Measurements from ENCODE around the gene PI4KA.

PI4KA gene

DNA sequence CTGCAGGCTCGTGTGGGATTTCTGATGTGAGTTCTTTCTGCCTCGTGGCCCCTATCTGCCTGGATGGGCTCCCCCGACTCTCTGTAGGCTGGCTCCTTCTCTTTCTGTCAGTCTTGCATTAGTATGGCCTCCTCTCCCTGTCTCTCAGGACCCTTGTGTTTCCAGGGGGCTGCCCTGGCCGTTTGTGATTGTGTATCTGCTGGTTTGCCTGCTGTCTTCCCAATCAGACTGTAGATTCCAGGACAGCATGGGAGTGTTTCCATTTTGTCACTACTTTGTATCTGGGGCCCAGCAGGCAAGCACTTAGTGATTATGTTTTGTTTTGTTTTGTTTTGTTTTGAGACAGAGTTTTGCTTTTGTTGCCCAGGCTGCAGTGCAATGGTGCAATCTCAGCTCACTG is 25.8 kb upstream of the PI4KA start:
- DNase-seq, result no peak
- in situ Hi-C loops (cut with MboI; ENCODE audit: low pct_unique_long_range_greater_than_20kb, low sequenced_read_pairs), result no loop called here

DNA sequence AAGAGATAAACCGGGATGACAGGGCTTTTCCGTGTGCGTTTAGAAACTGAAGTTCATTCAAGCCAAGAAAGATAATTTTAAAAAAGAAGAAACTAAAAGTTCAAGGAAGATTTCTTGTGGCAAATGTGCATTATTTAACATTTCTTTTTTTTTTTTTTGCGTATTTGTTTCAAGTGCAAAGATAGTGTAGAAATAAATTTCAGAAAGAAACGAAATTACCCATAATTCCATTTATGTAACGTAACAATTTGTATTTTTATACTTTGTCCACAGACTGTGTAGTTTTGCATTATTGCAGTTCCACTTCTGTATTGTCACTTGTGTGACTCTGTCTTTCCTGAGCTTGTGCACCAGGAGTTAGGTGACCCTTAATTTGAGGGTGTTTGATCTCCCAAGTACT is 24.2 kb upstream of the PI4KA start:
- DNase-seq, result no peak
- in situ Hi-C loops (cut with MboI; ENCODE audit: low pct_unique_long_range_greater_than_20kb, low sequenced_read_pairs), result no loop called here

DNA sequence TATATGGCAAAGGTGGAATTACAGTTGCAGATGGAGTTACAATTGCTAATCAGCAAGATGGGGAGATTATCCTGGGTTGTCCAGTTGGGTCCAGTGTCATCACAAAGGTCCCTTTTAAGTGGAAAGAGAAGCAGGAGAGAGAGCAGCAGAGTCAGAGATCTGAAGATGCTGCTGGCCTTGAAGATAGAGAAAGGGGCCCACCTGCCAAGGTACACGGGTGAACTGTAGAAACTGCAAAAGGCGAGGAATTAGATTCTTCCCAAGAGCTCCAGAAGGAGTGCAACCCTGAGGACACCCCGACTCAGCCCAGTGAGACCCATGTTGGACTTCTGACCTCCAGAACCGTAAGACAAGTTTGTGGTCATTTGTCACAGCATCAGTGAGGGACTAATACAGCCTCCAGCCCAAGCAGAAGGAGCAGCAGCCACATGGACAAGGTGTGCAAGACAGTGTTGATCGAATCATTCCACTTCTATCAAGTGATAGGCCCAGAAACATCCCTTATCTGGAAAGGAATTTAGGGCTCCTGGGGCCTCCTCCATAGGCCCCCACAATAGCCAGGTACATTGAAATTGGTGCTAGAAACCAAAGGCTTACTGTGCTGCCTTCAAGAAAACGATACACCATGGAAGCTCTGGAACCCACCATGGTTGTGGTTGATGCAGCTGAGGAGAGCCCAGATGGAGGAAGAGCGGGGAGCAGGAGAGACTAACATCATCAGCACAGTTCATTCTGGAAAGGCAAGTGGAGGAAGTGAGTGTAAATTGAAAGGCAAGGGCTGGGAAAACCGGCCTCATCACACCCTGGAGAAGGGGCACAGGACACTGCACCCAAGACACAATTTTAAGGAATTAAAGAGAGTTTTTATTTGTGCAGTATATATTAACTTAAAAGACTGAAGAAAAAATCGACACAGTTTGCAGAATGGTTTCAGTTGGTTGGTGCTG is 23.5 kb upstream of the PI4KA start:
- DNase-seq, result no peak
- in situ Hi-C loops (cut with MboI; ENCODE audit: low pct_unique_long_range_greater_than_20kb, low sequenced_read_pairs), result no loop called here

DNA sequence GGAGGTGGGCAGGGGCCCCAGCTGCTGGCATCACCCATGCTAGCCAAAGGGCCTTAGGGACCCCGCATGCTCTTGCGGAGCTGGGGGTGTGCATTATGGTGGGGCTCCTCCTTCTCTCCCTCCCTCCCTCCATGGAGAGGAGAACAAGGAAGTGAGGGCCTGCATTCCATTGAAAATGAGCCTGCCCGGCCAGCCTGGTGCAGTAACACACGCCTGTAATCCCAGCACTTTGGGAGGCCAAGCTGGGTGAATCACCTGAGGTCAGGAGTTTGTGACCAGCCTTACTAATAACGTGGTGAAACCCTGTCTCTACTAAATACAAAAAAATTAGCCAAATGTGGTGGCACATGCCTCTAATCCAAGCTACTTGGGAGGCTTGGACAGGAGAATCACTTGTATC is 22.6 kb upstream of the PI4KA start:
- in situ Hi-C loops (cut with MboI; ENCODE audit: low pct_unique_long_range_greater_than_20kb, low sequenced_read_pairs), result no loop called here
- DNase-seq, result no peak

DNA sequence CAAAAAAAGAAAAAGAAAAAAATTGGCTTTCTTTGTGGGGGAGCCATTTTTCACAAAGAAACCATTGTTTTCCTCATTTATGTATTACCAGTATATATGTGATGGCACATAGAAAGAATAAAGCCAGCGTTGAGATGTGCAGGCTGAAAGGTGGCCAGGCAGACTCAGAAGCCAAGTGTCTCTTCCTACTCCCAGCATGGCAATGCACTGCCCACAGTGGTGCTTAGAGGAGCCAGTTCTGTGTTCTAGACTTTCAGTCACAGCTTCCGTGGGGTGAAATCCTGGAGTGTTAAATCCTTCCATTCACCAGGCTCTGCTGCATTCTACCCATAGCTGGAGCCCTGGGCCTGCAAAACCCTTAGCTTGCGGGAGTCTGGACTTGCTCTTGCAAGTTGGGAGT is 19.1 kb upstream of the PI4KA start:
- no peak for DNase-seq
- in situ Hi-C loops (cut with MboI; ENCODE audit: low pct_unique_long_range_greater_than_20kb, low sequenced_read_pairs), result no loop called here

DNA sequence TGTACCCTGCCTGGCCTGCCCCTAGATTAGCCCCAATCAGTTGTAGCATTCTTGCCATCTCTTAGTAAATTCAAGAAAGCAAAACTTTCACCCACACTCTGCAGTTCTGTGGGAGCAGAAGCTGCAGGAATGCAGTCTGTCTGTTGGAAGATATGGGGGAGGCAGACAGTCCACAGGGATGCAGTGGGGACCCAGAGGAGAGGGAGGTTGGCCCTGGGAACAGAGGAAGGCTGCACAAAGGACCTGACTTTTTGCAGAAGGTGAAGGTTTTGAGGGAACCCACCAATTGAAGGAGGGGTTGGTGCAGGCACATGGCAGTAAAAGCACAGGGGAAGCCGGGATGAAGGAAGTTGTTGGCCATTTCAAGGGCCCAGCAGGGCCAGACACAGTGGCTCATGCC is 16.7 kb upstream of the PI4KA start:
- in situ Hi-C loops (cut with MboI; ENCODE audit: low pct_unique_long_range_greater_than_20kb, low sequenced_read_pairs), result no loop called here
- DNase-seq, result no peak

DNA sequence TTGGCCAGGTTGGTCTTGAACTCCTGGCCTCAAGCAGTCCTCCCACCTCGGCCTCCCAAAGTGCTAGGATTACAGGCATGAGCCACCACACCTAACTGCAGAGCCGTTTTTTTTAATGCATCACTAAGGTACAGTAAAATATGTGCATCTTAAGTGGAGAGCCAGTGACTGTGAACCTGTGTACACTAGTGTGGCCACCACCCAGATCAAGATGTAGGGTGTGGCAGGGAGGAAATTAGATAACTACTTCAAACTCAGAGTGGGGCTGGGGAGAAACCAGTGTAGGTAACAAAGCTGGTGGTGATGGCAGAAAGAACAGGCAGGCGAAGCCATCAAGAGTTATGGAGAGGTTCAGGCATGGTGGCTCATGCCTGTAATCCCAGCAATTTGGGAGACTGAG is 14.6 kb upstream of the PI4KA start:
- in situ Hi-C loops (cut with MboI; ENCODE audit: low pct_unique_long_range_greater_than_20kb, low sequenced_read_pairs), result no loop called here
- DNase-seq, result no peak

DNA sequence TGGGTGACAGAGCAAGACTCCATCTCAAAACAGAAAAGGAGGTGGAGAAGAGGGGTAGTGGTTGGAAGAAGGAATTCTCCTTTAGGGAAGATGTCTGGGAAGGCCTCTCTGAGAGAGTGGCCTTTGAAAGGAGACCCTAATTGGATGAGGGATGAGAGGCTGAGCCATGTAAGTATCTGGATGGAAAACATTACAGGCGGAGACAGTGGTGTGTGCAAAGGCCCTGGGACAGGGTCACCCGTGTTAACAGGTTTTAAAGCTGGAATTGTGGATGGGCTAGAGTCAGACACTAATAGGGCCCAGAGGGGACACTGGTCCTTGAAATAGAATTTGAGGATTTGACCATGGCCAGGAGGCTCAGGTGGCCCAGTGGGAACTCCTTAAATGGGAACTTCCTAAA is 10.6 kb upstream of the PI4KA start:
- in situ Hi-C loops (cut with MboI; ENCODE audit: low pct_unique_long_range_greater_than_20kb, low sequenced_read_pairs), result no loop called here
- no peak for DNase-seq

DNA sequence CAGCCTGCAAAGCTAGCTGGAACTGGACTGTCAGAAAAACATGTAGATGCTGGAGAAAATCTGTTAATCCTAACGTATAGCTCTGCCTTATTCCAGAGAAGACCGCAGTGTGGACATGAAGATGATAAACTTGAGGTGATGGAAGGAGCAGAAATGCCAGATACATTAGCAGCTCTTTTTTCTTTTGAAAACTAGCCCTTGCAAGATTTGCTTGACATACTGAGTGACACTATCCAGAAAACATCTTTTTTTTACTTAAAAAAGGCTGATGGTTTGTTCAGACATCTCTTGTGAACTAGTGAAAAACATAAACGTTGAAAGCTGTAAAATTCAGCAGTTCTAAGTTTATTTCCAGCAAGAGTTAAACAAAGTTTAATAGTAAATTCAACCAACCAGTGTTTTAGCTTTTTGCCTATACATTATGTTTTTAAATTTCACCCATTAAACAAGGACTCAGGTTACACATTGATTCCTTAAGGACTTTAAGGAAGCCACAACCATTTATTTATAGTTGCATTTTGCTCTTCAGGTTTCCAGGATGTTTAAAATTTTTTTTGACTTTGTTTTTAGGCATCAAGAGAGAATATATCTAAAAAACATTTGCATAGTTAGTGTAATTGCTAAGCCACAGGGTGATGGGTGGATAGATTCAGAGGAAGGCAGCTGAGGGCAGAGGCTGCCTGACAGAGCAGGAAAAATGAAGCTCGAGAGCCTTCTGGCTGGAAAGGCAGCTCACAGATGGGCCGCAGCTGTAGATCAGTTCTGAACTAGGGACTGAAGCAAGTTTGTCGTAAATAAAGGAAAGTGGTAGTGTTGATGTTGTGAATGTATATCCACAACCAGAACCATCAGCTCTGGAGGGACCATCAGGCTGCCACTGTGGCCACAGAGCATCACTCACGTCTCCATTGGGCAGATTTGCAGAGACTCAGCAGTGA is 9.7 kb upstream of the PI4KA start:
- in situ Hi-C loops (cut with MboI; ENCODE audit: low pct_unique_long_range_greater_than_20kb, low sequenced_read_pairs), result no loop called here
- no peak for DNase-seq

DNA sequence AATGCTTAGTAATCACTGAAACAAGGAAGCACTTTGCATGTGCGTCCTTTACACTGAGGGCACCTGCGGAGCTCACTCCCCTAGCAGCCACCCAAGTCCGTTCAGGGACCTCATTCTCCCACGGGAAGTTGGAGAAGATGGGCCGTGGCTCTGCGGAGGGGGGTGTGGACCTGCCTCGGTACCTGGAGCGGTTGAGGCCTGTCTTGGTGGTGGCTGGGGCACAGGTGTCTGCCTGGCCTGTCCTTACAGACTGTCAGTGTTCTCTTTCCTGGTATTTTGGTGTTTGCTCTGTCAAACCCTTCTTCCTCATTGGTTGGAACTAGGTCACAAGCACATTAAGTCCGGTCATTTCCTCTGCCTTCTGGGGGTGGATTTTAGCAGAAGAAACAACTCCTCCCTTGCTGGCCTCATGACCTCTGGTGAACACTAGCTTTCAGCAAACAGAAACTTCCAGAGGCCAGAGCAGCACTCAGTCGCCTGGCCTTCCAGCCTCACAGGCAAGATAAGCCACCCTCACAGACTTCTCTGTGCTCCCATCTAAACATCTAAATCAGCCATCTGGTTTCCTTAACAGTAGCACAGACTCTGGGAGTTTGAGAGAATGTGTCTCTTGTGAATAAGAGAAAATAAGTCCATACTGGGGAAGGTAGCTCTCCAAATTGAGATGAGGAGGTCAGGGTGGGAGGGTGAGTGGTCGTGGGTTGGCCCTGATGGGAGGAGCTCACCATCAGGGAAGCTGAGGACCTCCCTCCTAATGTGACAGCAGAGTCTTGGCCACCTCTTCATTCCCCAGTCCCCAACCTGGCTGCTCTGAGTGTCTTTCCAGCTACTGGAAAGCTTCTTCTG is 8.8 kb upstream of the PI4KA start:
- in situ Hi-C loops (cut with MboI; ENCODE audit: low pct_unique_long_range_greater_than_20kb, low sequenced_read_pairs), result no loop called here

DNA sequence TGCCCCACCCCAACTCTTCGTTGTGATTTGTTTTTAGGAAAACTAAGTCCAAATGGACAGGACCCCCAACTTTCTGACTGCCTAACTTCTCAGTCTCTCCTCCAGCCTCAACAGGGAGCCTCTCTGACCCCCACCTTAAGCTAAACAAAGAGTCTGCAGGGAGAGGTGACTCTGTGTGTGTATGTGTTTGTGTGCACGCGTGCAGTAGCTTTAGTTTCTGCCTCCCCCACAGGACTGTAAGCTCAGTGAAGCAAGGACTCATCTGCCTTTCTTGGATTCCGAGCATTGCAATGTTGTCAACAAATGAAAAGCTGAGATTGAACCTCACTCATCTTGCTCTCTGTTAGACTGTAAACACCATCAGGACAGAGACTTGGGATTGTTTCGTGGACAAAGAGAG is 8.1 kb upstream of the PI4KA start:
- DNase-seq, result no peak

More for the DNA sequence above, 8.8 kb upstream of the PI4KA start:
- DNase-seq, result peak; percentile 19

DNA sequence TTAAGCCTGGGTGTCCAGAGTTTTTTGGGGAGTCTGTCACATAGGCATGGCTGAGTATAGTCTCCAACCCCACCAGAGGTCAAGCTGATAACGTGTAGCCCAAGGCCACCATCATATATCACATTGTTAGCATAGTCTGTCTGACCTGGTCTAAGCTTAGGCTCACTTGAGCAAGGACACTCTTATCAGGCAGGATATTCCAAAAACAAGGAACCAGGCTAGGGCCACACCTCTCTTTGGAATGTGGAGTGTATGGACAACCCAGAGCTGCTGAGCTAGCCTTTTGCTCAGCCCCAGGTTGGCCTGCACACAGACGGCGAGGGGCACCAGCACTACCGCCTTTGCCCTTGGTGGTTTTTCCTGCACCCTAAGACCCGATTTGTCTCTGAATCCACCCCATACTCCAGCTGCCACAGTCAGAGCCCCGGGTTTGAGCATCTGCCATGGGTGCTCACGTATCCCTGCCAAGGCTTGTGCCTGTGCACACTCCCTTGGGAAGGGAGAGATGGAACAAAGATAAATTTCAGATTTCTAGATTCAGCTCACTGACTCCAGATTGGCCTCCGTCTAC is 7.3 kb upstream of the PI4KA start:
- in situ Hi-C loops (cut with MboI; ENCODE audit: low pct_unique_long_range_greater_than_20kb, low sequenced_read_pairs), result no loop called here

More for the DNA sequence above, 8.1 kb upstream of the PI4KA start:
- in situ Hi-C loops (cut with MboI; ENCODE audit: low pct_unique_long_range_greater_than_20kb, low sequenced_read_pairs), result no loop called here

DNA sequence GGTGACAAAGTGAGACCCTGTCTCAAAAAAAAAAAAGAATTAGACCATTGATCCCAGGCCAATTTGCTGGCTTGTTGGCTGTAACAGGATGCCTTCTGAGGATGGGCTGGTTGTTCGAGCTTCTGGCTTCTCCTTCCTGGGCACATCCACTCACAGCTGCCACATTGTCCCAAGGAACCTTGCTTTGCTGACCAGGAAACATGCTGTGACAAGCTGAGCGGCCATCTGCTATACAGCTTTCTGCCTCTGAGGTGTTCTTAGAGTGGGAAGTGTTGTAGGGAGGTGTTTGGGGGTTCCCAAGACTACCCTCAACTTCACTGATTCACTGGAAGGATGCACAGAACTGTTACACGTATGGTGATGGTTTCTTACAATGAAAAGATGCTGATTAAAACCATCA is 6.7 kb upstream of the PI4KA start:
- no peak for DNase-seq
- in situ Hi-C loops (cut with MboI; ENCODE audit: low pct_unique_long_range_greater_than_20kb, low sequenced_read_pairs), result no loop called here

More for the DNA sequence above, 7.3 kb upstream of the PI4KA start:
- DNase-seq, result no peak

DNA sequence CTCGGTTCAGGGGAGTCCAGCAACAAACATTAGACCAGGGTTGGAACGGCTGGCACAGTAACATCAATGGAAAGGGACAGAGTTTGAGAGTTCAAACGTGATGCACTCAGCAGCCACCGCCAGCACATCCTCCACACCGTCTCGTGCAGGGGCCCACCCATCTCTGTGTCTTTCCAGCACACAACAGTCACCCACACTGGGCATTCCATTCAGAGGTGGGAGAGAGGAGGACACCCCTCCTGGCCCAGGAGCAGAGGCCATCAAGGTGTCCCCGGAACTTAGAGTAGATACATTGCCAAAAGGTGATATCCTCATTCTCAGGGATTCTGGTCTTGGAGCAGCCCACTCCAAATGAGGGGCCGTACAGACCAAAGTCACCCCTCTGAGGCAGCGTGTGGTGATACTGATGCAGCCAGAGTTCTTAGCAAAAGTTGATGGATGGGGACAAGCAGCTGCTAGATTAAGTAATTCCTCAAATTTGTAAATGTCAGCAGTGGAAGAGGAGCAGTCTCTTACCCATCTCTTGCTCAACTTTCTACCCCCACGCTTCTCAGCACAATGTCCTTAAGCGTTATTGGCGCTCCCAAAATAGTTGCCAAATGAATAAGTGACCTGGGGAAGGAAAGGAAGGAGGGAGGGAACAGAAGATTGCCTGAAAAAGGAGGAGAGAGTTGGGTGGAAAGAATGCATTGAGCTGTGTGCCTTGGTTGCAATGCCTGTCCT is 5.7 kb upstream of the PI4KA start:
- in situ Hi-C loops (cut with MboI; ENCODE audit: low pct_unique_long_range_greater_than_20kb, low sequenced_read_pairs), result no loop called here
- DNase-seq, result no peak

DNA sequence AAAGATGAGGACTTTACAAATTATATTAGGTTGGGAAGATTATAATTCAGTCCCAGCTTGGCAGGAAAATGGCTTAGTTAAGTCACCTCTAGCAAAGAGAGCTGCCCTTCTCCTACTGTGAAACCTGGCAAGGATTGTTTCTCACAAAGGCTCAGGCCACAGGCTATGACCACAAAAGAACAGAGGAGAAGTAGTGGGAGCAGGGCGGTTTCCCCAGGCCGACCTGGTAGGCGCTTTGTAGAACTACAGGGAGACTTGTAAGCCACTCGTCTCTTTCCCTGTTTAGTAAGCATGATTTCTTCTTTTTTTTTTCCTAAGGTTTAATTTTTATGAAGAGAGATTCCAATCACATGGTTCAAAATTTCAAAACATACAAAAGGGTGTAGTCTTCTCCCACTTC is 4.8 kb upstream of the PI4KA start:
- DNase-seq, result peak; percentile 17
- in situ Hi-C loops (cut with MboI; ENCODE audit: low pct_unique_long_range_greater_than_20kb, low sequenced_read_pairs), result no loop called here

DNA sequence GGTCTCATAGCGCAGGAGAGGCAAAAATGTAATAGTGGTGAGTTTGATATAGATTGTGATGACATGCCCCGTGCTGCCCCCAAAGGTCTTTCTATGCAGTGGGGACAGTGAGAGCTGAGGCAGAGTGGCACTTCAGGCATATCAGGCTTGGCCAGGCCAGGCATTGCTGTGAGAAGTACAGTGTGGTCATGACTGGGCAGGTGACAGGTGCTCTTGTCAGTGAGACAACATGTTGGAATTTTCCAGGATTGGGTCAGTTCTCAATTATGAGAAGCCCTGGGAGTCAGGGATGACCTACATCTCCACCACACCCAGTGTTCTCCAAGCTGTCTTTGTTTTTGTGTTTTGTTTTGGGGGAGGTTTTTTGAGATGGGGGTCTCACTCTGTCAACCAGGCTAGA is 3.9 kb upstream of the PI4KA start:
- in situ Hi-C loops (cut with MboI; ENCODE audit: low pct_unique_long_range_greater_than_20kb, low sequenced_read_pairs), result no loop called here

DNA sequence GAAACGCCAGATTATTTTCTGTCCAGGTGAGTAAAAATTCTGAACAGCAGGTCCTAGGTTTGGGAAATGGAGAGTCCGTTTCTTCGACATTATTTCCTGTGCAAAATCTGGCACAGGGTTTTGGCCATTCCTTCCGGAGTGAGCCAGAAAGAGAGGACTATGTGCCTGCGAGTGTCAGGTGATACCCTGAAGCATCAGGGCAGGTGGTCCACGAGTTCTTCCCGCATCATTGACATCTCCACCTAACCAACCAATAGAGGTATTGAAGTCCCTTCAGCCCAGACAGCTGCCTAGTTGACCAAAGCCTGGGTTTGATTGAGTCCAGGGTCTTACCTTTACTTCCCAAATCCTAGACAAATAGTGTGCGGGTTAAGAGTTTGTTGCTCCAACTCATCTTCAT is 1.0 kb upstream of the PI4KA start:
- DNase-seq, result no peak
- in situ Hi-C loops (cut with MboI; ENCODE audit: low pct_unique_long_range_greater_than_20kb, low sequenced_read_pairs), result no loop called here

More for the DNA sequence above, 3.9 kb upstream of the PI4KA start:
- DNase-seq, result no peak
